GM04504 (cell line): Measurements from ENCODE around the gene ATP2A2.
"Not testable (repeated sequence)": the region's sequence is repeated elsewhere in the genome, so short reads cannot be mapped to it uniquely, and the experiment has no call there.

Experiments
- DNase-seq: peaks from one replicate; pipeline ENCODE4 v3.0.0-alpha.2; 2012; ENCODE audit warnings: low read depth

Gene ATP2A2

GRCh38 chr12:110280779-110281548, at the start of gene ATP2A2:
Gene ATP2A2 (plus strand): TSS chr12:110281247. CDS start chr12:110281790, 543 bp downstream.
- DNase-seq = peak; percentile 83

- no peak for DNase-seq
Measured at GRCh38 chr12:110233212-110233903, 47.7 kb upstream of the ATP2A2 start.

GRCh38 chr12:110234331-110234751, 46.7 kb upstream of the ATP2A2 start:
- DNase-seq = no peak

- no peak for DNase-seq
Measured at GRCh38 chr12:110234755-110235154, 46.3 kb upstream of the ATP2A2 start.

- DNase-seq = no peak
Measured at GRCh38 chr12:110235383-110235782, 45.7 kb upstream of the ATP2A2 start.

- no peak for DNase-seq
Measured at GRCh38 chr12:110243227-110243626, 37.8 kb upstream of the ATP2A2 start.

- no peak for DNase-seq
Measured at GRCh38 chr12:110244372-110244771, 36.7 kb upstream of the ATP2A2 start.

- no peak for DNase-seq
Measured at GRCh38 chr12:110244829-110245228, 36.2 kb upstream of the ATP2A2 start.

GRCh38 chr12:110245369-110245772, 35.7 kb upstream of the ATP2A2 start:
- no peak for DNase-seq

GRCh38 chr12:110246636-110247339, 34.3 kb upstream of the ATP2A2 start:
- no peak for DNase-seq

GRCh38 chr12:110247340-110248095, 33.5 kb upstream of the ATP2A2 start:
- DNase-seq = no peak

GRCh38 chr12:110248096-110248447, 33.0 kb upstream of the ATP2A2 start:
- no peak for DNase-seq

GRCh38 chr12:110249105-110249504, 31.9 kb upstream of the ATP2A2 start:
- DNase-seq = no peak

GRCh38 chr12:110249716-110250225, 31.3 kb upstream of the ATP2A2 start:
- no peak for DNase-seq

- no peak for DNase-seq
Measured at GRCh38 chr12:110251381-110251780, 29.7 kb upstream of the ATP2A2 start.

GRCh38 chr12:110252716-110253115, 28.3 kb upstream of the ATP2A2 start:
- DNase-seq = no peak

GRCh38 chr12:110253176-110253575, 27.9 kb upstream of the ATP2A2 start:
- no peak for DNase-seq

GRCh38 chr12:110254971-110255540, 26.0 kb upstream of the ATP2A2 start:
- no peak for DNase-seq

GRCh38 chr12:110255890-110256456, 25.1 kb upstream of the ATP2A2 start:
- not testable (repeated sequence) for DNase-seq

- no peak for DNase-seq
Measured at GRCh38 chr12:110256780-110257431, 24.1 kb upstream of the ATP2A2 start.

- no peak for DNase-seq
Measured at GRCh38 chr12:110258466-110258865, 22.6 kb upstream of the ATP2A2 start.
